OCI-LY1 (cell line): Measurements from ENCODE around the gene CRABP1.

Experiments
- H2AFZ ChIP-seq: fragments of 200-600 bp; sonication (generic), shearing (Covaris generic); 2 replicates; pipeline ENCODE4 v1.6.0; 2014; ENCODE audit warnings: antibody characterized with exemption, mild to moderate bottlenecking, low read length
- H3F3A ChIP-seq: fragments of 200-600 bp; sonication (generic), shearing (Covaris generic); 2 replicates; pipeline ENCODE4 v1.6.0; 2014; ENCODE audit warnings: mild to moderate bottlenecking, antibody characterized with exemption, low read length, moderate library complexity; ENCODE audit not compliant: insufficient read depth
- H3K27ac ChIP-seq: fragments of 200-600 bp; sonication (generic); 2 replicates; pipeline ENCODE4 v1.5.1; 2014; ENCODE audit warnings: low read length, mixed run types, mild to moderate bottlenecking, low read depth; ENCODE audit not compliant: poor library complexity, severe bottlenecking
- H3K27me3 ChIP-seq: fragments of 200-600 bp; sonication (generic); 2 replicates; pipeline ENCODE4 v1.6.0; 2014; ENCODE audit warnings: antibody characterized with exemption, mild to moderate bottlenecking, low read length, moderate library complexity; ENCODE audit not compliant: insufficient read depth
- H3K36me3 ChIP-seq: fragments of 200-600 bp; sonication (generic); 2 replicates; pipeline ENCODE4 v1.6.1; 2014; ENCODE audit warnings: mild to moderate bottlenecking, antibody characterized with exemption, low read length, moderate library complexity, mixed read lengths; ENCODE audit not compliant: insufficient read depth
- H3K4me1 ChIP-seq: fragments of 200-600 bp; sonication (generic); 2 replicates; pipeline ENCODE4 v1.5.1; 2014; ENCODE audit warnings: mild to moderate bottlenecking, low read length, moderate library complexity; ENCODE audit not compliant: insufficient read depth, severe bottlenecking
- H3K4me2 ChIP-seq: fragments of 200-600 bp; sonication (generic), shearing (Covaris generic); 2 replicates; pipeline ENCODE4 v1.6.1; 2014; ENCODE audit warnings: low read length
- H3K4me3 ChIP-seq: fragments of 200-600 bp; sonication (generic); 2 replicates; pipeline ENCODE4 v1.5.1; 2014; ENCODE audit warnings: low read length, low read depth, mild to moderate bottlenecking, mixed read lengths; ENCODE audit not compliant: poor library complexity, severe bottlenecking
- H3K79me2 ChIP-seq: fragments of 200-600 bp; shearing (Covaris generic); 2 replicates; pipeline ENCODE4 v1.6.1; 2016; ENCODE audit warnings: mixed run types, low read length, mixed read lengths; ENCODE audit not compliant: insufficient read depth
- H3K9ac ChIP-seq: fragments of 200-600 bp; sonication (generic), shearing (Covaris generic); 2 replicates; pipeline ENCODE4 v1.6.1; 2014; ENCODE audit warnings: mild to moderate bottlenecking, low read length, mixed read lengths
- H3K9me2 ChIP-seq: fragments of 200-600 bp; sonication (generic), shearing (Covaris generic); 2 replicates; pipeline ENCODE4 v1.6.1; 2014; ENCODE audit warnings: low read depth, mild to moderate bottlenecking, low read length, mixed read lengths
- H3K9me3 ChIP-seq: fragments of 200-600 bp; shearing (Covaris generic); 2 replicates; pipeline ENCODE4 v1.6.1; 2014; ENCODE audit warnings: low read length, mixed read lengths
- H4K20me1 ChIP-seq: fragments of 200-600 bp; sonication (generic), shearing (Covaris generic); 2 replicates; pipeline ENCODE4 v1.6.0; 2016; ENCODE audit warnings: mild to moderate bottlenecking, low read length; ENCODE audit not compliant: insufficient read depth
- EZH2 ChIP-seq: fragments of 200-600 bp; sonication (generic), shearing (Covaris generic); IDR thresholded peaks from 2 replicates; pipeline ENCODE4 v1.8.0; 2017; ENCODE audit warnings: borderline replicate concordance, mixed run types, mild to moderate bottlenecking, antibody characterized with exemption, low read length, moderate library complexity, mixed read lengths
- TF ChIP-seq, protein P1 (sequence below): fragments of 200-600 bp; sonication (generic), shearing (Covaris generic); IDR thresholded peaks from 2 replicates; pipeline ENCODE4 v1.5.1; 2017; ENCODE audit warnings: mild to moderate bottlenecking, antibody characterized with exemption, low read length, moderate library complexity, mixed read lengths

The CRABP1 gene

DNA sequence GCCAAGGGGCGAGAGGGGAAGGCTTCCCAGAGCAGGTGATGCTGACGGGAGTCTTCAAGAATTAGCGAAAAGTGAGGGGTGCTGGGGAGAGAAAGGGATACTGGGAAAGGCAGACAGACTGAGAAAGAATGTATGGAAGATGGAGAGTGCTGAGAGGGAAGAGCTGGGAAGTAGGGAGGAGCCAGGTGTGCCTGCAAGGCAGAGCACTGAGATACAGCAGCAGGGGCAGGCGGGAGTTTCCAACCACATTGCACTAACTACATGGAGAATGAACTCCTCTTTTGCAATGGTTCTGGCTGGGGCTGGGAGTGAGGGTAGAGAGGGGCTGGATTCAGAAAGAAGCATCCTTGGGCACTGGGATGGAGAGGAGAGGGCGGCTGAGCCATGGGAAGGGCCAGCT is 16.0 kb upstream of the CRABP1 start:
- Histone ChIP-seq H3K9ac (no peak overlapping the region), H3K27ac (no peak overlapping the region), H3K9me3 (no peaks in the 10 kb centered on the region), H4K20me1 (no peaks in the 10 kb centered on the region), H3K4me1 (no peaks in the 10 kb centered on the region), H3F3A (no peaks in the 10 kb centered on the region), H3K4me2 (no peak overlapping the region), H3K4me3 (no peak overlapping the region), H3K27me3 (no peaks in the 10 kb centered on the region), H3K9me2 (no peaks in the 10 kb centered on the region), H2AFZ (no peak overlapping the region), H3K36me3 (no peaks in the 10 kb centered on the region), H3K79me2 (no peaks in the 10 kb centered on the region)
- TF ChIP-seq, protein P1, sequence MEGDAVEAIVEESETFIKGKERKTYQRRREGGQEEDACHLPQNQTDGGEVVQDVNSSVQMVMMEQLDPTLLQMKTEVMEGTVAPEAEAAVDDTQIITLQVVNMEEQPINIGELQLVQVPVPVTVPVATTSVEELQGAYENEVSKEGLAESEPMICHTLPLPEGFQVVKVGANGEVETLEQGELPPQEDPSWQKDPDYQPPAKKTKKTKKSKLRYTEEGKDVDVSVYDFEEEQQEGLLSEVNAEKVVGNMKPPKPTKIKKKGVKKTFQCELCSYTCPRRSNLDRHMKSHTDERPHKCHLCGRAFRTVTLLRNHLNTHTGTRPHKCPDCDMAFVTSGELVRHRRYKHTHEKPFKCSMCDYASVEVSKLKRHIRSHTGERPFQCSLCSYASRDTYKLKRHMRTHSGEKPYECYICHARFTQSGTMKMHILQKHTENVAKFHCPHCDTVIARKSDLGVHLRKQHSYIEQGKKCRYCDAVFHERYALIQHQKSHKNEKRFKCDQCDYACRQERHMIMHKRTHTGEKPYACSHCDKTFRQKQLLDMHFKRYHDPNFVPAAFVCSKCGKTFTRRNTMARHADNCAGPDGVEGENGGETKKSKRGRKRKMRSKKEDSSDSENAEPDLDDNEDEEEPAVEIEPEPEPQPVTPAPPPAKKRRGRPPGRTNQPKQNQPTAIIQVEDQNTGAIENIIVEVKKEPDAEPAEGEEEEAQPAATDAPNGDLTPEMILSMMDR: no peak
- TF ChIP-seq EZH2: no peak

DNA sequence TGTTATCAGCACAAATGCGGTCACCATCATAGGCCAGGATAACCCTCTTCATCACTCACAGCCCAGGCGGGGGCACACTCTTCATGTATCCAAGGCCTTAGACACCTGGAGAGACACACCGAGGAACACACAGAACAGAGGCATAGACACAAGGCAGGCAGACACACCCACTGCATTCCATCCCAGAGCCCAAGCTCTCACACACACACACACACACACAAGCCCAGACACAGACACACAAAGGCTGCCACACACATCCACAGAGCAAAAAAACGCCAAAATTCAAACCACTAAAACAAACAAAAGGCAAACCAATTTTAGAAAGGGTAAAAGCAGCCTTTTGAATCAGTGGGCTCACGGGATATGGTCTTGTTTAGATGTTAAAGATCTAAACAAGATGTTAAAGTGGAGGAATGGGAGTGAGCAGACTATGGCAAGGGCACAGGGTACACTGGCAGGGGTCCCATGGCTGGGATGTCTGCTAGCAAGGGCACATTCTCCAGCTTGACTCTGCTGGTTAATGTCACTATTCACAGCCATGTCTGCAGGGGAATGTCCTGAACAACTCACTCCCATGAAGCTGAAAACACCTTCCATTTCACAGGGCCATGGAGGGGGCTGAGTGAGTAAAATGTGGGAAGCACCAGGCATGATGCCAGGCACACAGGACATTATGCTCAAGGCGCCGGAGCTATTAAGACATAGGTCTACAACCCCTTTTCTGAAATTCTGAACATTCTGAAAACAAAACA is 14.9 kb upstream of the CRABP1 start:
- Histone ChIP-seq H3K9me2 (no peaks in the 10 kb centered on the region), H3F3A (no peaks in the 10 kb centered on the region), H3K4me3 (no peak overlapping the region), H3K27me3 (no peaks in the 10 kb centered on the region), H3K79me2 (no peaks in the 10 kb centered on the region), H3K9ac (no peak overlapping the region), H4K20me1 (no peaks in the 10 kb centered on the region), H3K9me3 (no peaks in the 10 kb centered on the region), H3K36me3 (no peaks in the 10 kb centered on the region), H3K4me1 (no peaks in the 10 kb centered on the region), H3K27ac (no peak overlapping the region), H2AFZ (no peak overlapping the region), H3K4me2 (no peak overlapping the region)
- TF ChIP-seq, protein P1: no peak
- no peak for TF ChIP-seq EZH2

DNA sequence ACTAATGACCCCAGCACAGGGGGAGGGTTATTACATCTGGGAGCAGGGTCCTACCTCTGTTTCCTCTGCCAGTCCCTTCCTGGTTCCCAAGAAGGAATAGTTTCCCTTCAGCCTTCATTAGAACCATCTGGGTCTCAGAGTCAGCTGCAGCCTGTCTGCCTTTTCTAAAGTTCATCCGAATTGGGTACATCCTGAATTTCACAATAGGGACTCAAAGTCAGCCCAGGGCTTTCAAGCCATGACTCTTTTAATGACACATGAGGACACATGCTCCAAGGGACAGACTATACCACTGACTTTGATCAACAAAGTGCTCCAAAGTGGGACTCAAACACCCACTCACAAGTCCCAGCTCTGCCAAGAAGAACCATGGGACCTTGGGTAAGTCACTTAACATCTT is 12.7 kb upstream of the CRABP1 start:
- no peaks in the 10 kb centered on the region for H3F3A ChIP-seq
- TF ChIP-seq, protein P1: no peak
- no peak for TF ChIP-seq EZH2
- no peak overlapping the region for H3K4me2 ChIP-seq
- H4K20me1 ChIP-seq: no peaks in the 10 kb centered on the region
- no peaks in the 10 kb centered on the region for H3K4me1 ChIP-seq
- no peak overlapping the region for H3K9ac ChIP-seq
- no peaks in the 10 kb centered on the region for H3K9me3 ChIP-seq
- no peak overlapping the region for H2AFZ ChIP-seq
- H3K9me2 ChIP-seq: no peaks in the 10 kb centered on the region
- no peaks in the 10 kb centered on the region for H3K79me2 ChIP-seq
- no peak overlapping the region for H3K27ac ChIP-seq
- no peaks in the 10 kb centered on the region for H3K36me3 ChIP-seq
- no peak overlapping the region for H3K4me3 ChIP-seq
- H3K27me3 ChIP-seq: no peaks in the 10 kb centered on the region
